Activated T-cell treated with anti-CD3 and anti-CD28 coated beads, Interleukin-2, amount 50 U/mL, for 4 hours (primary cell): Measurements from ENCODE around the gene ZNF433. TPM values are rescaled to one million over a fixed set of nuclear protein-coding genes. Genes with fewer than 3 reads are reported as not detected.

Experiments used
- ATAC-seq, 2 donors: fragments of 200-7000 bp; cut with Tn5 transposase; one replicate each; pipeline ENCODE4 v1.10.0; 2021
- DNase-seq: peaks from one replicate; pipeline ENCODE4 v3.0.0-alpha.2; 2020
- H3K27me3 Mint-ChIP-seq: one replicate; pipeline ENCODE4 v1.8.0; 2021; ENCODE audit warnings: low read depth, mixed read lengths
- H3K36me3 Mint-ChIP-seq: one replicate; pipeline ENCODE4 v1.8.0; 2022; ENCODE audit warnings: mixed read lengths; ENCODE audit not compliant: insufficient read depth
- H3K4me1 Mint-ChIP-seq: one replicate; pipeline ENCODE4 v1.8.0; 2021; ENCODE audit warnings: low read depth, mixed read lengths
- H3K4me3 Mint-ChIP-seq: one replicate; pipeline ENCODE4 v1.8.0; 2021; ENCODE audit warnings: mild to moderate bottlenecking, moderate library complexity, mixed read lengths
- H3K9me3 Mint-ChIP-seq: one replicate; pipeline ENCODE4 v1.8.0; 2021; ENCODE audit warnings: mixed read lengths
- total RNA-seq, 3 donors: library from RNA; stranded (reverse); gene quantifications; one replicate each; pipeline ENCODE4 v1.2.1, GENCODE V29; 2021

Gene ZNF433
- total RNA-seq, 3 donors from 2014 or later, result 0.16 to 0.57 (median 0.51) TPM

DNA sequence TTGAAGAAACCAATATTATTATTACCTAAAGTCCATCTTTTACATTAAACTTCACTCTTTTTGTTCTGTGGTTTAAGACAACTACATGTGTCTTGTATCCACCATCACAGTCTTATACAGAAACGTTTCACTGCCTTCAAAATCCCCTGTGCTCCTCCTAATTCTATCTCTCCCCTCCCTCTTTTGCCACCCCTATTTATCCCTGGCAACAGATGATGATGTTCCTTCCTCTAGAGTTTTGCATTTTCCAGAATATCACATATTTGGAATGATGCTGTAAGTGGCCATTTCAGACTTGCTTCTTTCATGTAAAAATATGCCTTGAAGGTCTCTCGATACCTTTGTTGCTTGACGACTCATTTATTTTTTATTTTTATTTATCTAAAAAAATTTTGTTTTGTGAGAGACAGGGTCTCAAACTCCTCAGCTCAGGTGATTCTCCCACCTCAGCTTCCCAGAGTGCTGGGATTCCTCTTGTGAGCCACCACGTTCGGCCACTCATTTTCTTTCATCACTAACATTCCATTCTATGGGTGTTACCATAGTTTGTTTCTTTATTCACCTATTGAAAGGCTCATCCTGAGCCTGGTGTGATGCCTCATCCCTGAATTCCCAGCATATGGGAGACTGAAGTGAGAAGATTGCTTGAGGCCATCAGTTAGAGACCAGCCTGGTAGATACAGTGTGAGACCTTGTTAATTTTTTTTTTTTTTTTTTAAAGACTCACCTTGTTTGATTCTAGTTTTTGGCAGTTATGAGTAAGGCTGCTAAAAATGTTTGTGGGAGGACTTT, 62.3 kb downstream of the ZNF433 start:
- H3K9me3 Mint-ChIP-seq, result peaks cover 13% of the 10 kb centered on the region

DNA sequence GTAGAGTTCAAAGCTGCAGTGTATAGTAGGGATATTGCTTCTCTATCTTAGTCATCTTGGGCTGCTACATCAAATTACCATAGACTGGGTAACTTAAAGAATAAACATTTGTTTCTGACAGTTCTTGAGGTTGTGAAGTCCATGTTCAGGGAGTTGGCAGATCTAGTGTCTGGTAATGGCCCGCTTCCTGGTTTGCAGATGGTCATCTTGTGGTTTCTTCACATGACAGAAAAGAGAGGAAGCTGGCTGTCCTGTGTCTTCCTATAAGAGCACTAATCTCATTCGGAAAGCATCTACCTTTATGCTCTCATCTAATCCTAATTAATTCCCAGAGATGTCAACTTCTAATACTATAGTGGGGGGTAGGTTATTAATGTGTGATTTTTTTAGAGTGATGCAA, 64.4 kb downstream of the ZNF433 start:
- no peak for ATAC-seq
- peaks cover 8% of the 10 kb centered on the region for H3K9me3 Mint-ChIP-seq
- DNase-seq, result no peak
- peaks cover 16% of the 10 kb centered on the region for H3K36me3 Mint-ChIP-seq
- no peak overlapping the region for H3K4me3 Mint-ChIP-seq
- H3K4me1 Mint-ChIP-seq, result peaks cover 2% of the 10 kb centered on the region
- no peaks in the 10 kb centered on the region for H3K27me3 Mint-ChIP-seq

More for the DNA sequence above, 62.3 kb downstream of the ZNF433 start:
- no peak overlapping the region for H3K4me3 Mint-ChIP-seq
- no peak for ATAC-seq
- no peak for DNase-seq
- H3K27me3 Mint-ChIP-seq, result no peaks in the 10 kb centered on the region
- no peaks in the 10 kb centered on the region for H3K4me1 Mint-ChIP-seq
- H3K36me3 Mint-ChIP-seq, result peaks cover 30% of the 10 kb centered on the region

DNA sequence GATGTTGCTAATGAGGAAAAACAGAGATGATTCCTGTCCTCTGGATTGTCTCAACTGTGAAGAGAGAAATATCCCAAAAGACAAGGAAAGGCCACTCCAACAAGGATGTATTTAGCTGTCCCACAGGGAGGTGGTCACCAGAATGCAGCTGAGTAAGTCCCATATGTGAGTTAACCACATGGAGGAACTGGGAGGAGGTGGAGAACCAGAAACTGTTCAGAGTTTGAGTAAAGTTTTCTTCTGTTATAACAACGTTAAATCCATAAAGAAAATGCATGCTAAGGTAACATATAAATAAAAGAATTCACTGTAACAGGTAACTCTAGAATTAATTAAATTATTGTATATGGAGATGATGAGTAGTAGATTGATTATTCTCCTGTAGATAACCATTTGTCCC, 65.3 kb downstream of the ZNF433 start:
- peaks cover 14% of the 10 kb centered on the region for H3K36me3 Mint-ChIP-seq
- no peak for ATAC-seq
- H3K4me1 Mint-ChIP-seq, result peaks cover 10% of the 10 kb centered on the region

DNA sequence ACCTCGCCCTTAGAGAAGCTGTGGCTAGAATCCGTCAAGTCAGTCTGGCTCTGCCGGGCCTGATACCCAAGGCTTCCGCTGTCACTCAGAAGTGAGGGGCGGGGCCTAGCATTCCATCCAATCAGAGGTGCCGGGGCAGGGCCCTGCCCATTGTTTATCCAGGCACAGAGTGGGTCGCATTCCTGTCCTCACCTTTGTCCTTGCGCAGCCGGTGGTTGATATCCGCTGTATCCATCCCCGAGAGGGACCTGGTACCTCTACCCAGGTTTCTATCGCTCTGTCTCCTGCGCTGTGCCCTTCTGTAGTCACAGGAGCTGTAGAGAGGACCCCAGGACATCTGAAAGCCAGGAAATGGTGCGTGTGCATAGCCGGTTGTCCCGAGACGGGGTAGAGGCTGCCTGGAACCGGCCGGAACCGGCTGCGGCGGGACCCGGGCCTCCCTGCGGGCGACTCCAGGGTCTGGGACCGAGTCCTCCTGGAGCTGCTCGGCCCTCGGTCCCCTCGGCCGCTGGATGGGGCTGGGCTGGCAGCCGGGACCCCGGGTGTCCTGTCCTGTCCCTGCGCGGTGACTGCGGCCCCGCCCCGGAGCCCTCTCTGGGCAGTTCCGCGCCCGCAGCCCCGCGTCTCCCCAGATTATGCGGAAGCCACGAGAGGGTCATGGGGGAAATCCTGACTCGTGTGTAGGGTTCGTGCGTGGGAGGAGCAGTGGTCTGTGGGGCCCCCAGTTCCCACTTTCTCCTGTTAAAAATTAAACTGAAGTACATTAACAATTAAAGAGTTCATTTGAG, 70.4 kb downstream of the ZNF433 start, which contains the start of gene ZNF763:
Gene ZNF763, plus strand, starts transcription at position 183 of the 788 bp plus-strand sequence. Its CDS starts 169 bp downstream, at position 352.
- Mint-ChIP-seq H3K4me1 (peaks cover 22% of the 10 kb centered on the region), H3K9me3 (no peaks in the 10 kb centered on the region), H3K4me3 (peak within 1 kb of the TSS; percentile 88), H3K36me3 (peaks cover 4% of the 10 kb centered on the region), H3K27me3 (no peaks in the 10 kb centered on the region)
- ATAC-seq, result peak; percentile 97
- peak; percentile 78 for DNase-seq

More for the DNA sequence above, 65.3 kb downstream of the ZNF433 start:
- no peak overlapping the region for H3K4me3 Mint-ChIP-seq
- no peaks in the 10 kb centered on the region for H3K27me3 Mint-ChIP-seq
- DNase-seq, result no peak
- H3K9me3 Mint-ChIP-seq, result peaks cover 5% of the 10 kb centered on the region

Other genes starting within 250 kb of the ZNF433 start
- under 1 TPM; 0.13 to 0.33 (median 0.16) TPM for gene ZNF491, start 237.2 kb downstream of the ZNF433 start, total RNA-seq
- gene ZNF440, start 221.4 kb downstream of the ZNF433 start, total RNA-seq, result 1 to 10 TPM; 4.2 to 4.6 (median 4.3) TPM
- gene ZNF439, start 187.0 kb downstream of the ZNF433 start, total RNA-seq, result 1 to 10 TPM; 1.9 to 3.3 (median 2.9) TPM
- 1 to 10 TPM in 2 of 3 donors, under 1 TPM in 1; 0.78 to 1.2 (median 1.1) TPM for gene ZNF69, start 147.9 kb downstream of the ZNF433 start, total RNA-seq
- 1 to 10 TPM; 6.3 to 6.4 (median 6.4) TPM for gene ZNF700, start 110.6 kb downstream of the ZNF433 start, total RNA-seq
- gene ZNF763, start 70.6 kb downstream of the ZNF433 start, total RNA-seq, result under 1 TPM; 0.24 to 0.56 (median 0.27) TPM
- under 1 TPM; 0.13 to 0.28 (median 0.19) TPM for gene ZNF878, start 17.3 kb upstream of the ZNF433 start, total RNA-seq
- gene ZNF844, start 29.1 kb upstream of the ZNF433 start, total RNA-seq, result 1 to 10 TPM; 1.9 to 3.1 (median 2.8) TPM
- 1 to 10 TPM; 1.0 to 2.5 (median 1.2) TPM for gene ZNF20, start 104.7 kb upstream of the ZNF433 start, total RNA-seq
- gene ZNF625, start 121.1 kb upstream of the ZNF433 start, total RNA-seq, result 1 to 10 TPM in 2 of 3 donors, under 1 TPM in 1; 0.98 to 1.6 (median 1.1) TPM
- 10 to 100 TPM in 1 of 3 donors, 1 to 10 TPM in 2; 9.7 to 11.6 (median 9.8) TPM for gene ZNF136, start 127.4 kb upstream of the ZNF433 start, total RNA-seq